Caco-2 (cell line): ENCODE measurements around the gene IQSEC2. TPM values are rescaled to one million over a fixed set of nuclear protein-coding genes. Genes with fewer than 3 reads are reported as not detected.
A peak's percentile ranks its signal among the peaks of the same experiment; 100 is the strongest.

Source experiments
- BruUV-seq: library from RNA; stranded (reverse); fragments of 400-500 nt; replicated peaks from 2 replicates; lab custom pipeline; 2021; lab: Mats Ljungman, UMichigan
- CTCF ChIA-PET: fragments of 300-600 bp; sonication (Branson Sonifier 250); formaldehyde crosslinking; loops from one replicate; lab custom pipeline; 2022; ENCODE audit warnings: antibody characterized with exemption; lab: Charles Lee
- POLR2A ChIA-PET: fragments of 300-600 bp; sonication (Branson Sonifier 250); formaldehyde crosslinking; loops from one replicate; lab custom pipeline; 2022; ENCODE audit warnings: antibody characterized with exemption; lab: Charles Lee
- DNase-seq, 2 experiments: peaks; one replicate each; pipeline versions ENCODE4 v3.0.0 to v3.0.0-alpha.2; 2020 to 2022
- H3K27me3 ChIP-seq: replicated peaks from 2 replicates; pipeline ENCODE4 v1.6.0; 2011; ENCODE audit warnings: low read length; ENCODE audit not compliant: control insufficient read depth, insufficient read depth
- H3K36me3 ChIP-seq: 2 replicates; pipeline ENCODE4 v1.5.1; 2011; ENCODE audit warnings: low read length; ENCODE audit not compliant: control insufficient read depth, insufficient read depth
- H3K4me1 ChIP-seq: fragments of 250-450 bp; sonication (Bioruptor Pico); 2 replicates; pipeline ENCODE4 v1.5.1; 2020; ENCODE audit warnings: mild to moderate bottlenecking
- H3K4me3 ChIP-seq: 2 replicates; pipeline ENCODE4 v1.5.1; 2011; ENCODE audit warnings: low read depth, mild to moderate bottlenecking, control low read depth, low read length
- H3K9me3 ChIP-seq: fragments of 250-450 bp; sonication (Bioruptor Pico); 2 replicates; pipeline ENCODE4 v1.5.1; 2020; ENCODE audit warnings: mild to moderate bottlenecking, moderate library complexity
- H3K27ac Mint-ChIP-seq: one replicate; pipeline ENCODE4 v1.8.0; 2022; ENCODE audit warnings: mixed read lengths; ENCODE audit not compliant: unreplicated experiment
- H3K27me3 Mint-ChIP-seq: one replicate; pipeline ENCODE4 v1.8.0; 2022; ENCODE audit warnings: mixed read lengths; ENCODE audit not compliant: insufficient read depth, unreplicated experiment
- H3K36me3 Mint-ChIP-seq: one replicate; pipeline ENCODE4 v1.8.0; 2022; ENCODE audit warnings: mild to moderate bottlenecking, mixed read lengths; ENCODE audit not compliant: insufficient read depth, unreplicated experiment
- H3K4me1 Mint-ChIP-seq: one replicate; pipeline ENCODE4 v1.8.0; 2022; ENCODE audit warnings: low read depth, mixed read lengths; ENCODE audit not compliant: unreplicated experiment
- H3K4me3 Mint-ChIP-seq: one replicate; pipeline ENCODE4 v1.8.0; 2022; ENCODE audit warnings: mild to moderate bottlenecking, moderate library complexity, mixed read lengths; ENCODE audit not compliant: unreplicated experiment
- H3K9me3 Mint-ChIP-seq: one replicate; pipeline ENCODE4 v1.8.0; 2022; ENCODE audit warnings: mixed read lengths; ENCODE audit not compliant: unreplicated experiment
- CTCF ChIP-seq, 2 experiments: fragments of 200-600 bp in 1 of 2; IDR thresholded peaks; 1 replicate in 1 of 2; 2 replicates in 1 of 2; pipeline versions ENCODE4 v1.5.1 to v1.8.0; 2011 to 2022; ENCODE audit warnings: antibody characterized with exemption in 1 of 2, control low read depth in 1 of 2, inconsistent platforms in 1 of 2, low read depth in 1 of 2, low read length in 1 of 2, mild to moderate bottlenecking in 1 of 2, moderate library complexity in 1 of 2; ENCODE audit not compliant: insufficient read depth in 1 of 2, severe bottlenecking in 1 of 2, unreplicated experiment in 1 of 2
- intact Hi-C: fragments of 100-400 bp; cut with micrococcal nuclease; formaldehyde crosslinking; loops from one replicate; pipeline ENCODE4 v1.10.0; 2022; ENCODE audit not compliant: unreplicated experiment
- total RNA-seq: library from RNA; stranded (reverse); gene quantifications from 2 replicates; pipeline ENCODE4 v1.2.3, GENCODE V29; 2022

Gene IQSEC2
- total RNA-seq, 1 experiment from 2014 or later: 1.8 TPM

- Mint-ChIP-seq H3K4me1 (no peaks in the 10 kb centered on the region), H3K36me3 (no peaks in the 10 kb centered on the region), H3K27ac (no peak overlapping the region), H3K9me3 (no peaks in the 10 kb centered on the region), H3K4me3 (no peak overlapping the region), H3K27me3 (no peaks in the 10 kb centered on the region)
- Histone ChIP-seq H3K4me3 (no peak overlapping the region), H3K36me3 (no peaks in the 10 kb centered on the region), H3K27me3 (no peaks in the 10 kb centered on the region), H3K9me3 (no peaks in the 10 kb centered on the region), H3K4me1 (peaks cover 7% of the 10 kb centered on the region; the same call in 1 of the 2 replicates)
- ChIA-PET POLR2A (no interaction called here), CTCF (no interaction called here)
- intact Hi-C loops: no loop called here
- no TSS peak for BruUV-seq
- TF ChIP-seq CTCF (IDR thresholded peaks at IDR 0.05; ENCODE audit: insufficient read depth in 1 of 2, low read depth in 1 of 2, low read length in 1 of 2, severe bottlenecking in 1 of 2, unreplicated experiment in 1 of 2): no peak
- DNase-seq: no peak
These were observed 4.2 kb upstream of the IQSEC2 start for GRCh38 chrX:53285591-53285990.

- Histone ChIP-seq H3K4me3 (no peak overlapping the region), H3K36me3 (no peaks in the 10 kb centered on the region), H3K9me3 (no peaks in the 10 kb centered on the region), H3K27me3 (no peaks in the 10 kb centered on the region), H3K4me1 (peaks cover 7% of the 10 kb centered on the region; the same call in 1 of the 2 replicates)
- ChIA-PET CTCF (interaction anchor here (0.6 to 1.2 kb wide), 2 partner anchors 9 to 32 kb away, joined by 3 read pairs; no protein-coding TSS in a partner anchor), POLR2A (no interaction called here)
- DNase-seq: peak; percentile 36 to 55
- no peaks in the 10 kb centered on the region for H3K9me3 Mint-ChIP-seq
- BruUV-seq: no TSS peak
- H3K27ac Mint-ChIP-seq: no peak overlapping the region
- no peaks in the 10 kb centered on the region for H3K4me1 Mint-ChIP-seq
- H3K4me3 Mint-ChIP-seq: no peak overlapping the region
- intact Hi-C loops: no loop called here
- H3K27me3 Mint-ChIP-seq: no peaks in the 10 kb centered on the region
- no peaks in the 10 kb centered on the region for H3K36me3 Mint-ChIP-seq
- TF ChIP-seq CTCF (IDR thresholded peaks at IDR 0.05; ENCODE audit: insufficient read depth in 1 of 2, low read depth in 1 of 2, low read length in 1 of 2, severe bottlenecking in 1 of 2, unreplicated experiment in 1 of 2): peak; percentile 61 to 70
These were observed 3.5 kb upstream of the IQSEC2 start for GRCh38 chrX:53284684-53285447.

GRCh38 chrX:53283567-53283966, 2.2 kb upstream of the IQSEC2 start:
- H3K4me1 ChIP-seq: peaks cover 7% of the 10 kb centered on the region; the same call in 1 of the 2 replicates
- ChIA-PET CTCF (interaction anchor here (0.7 to 1.2 kb wide), 2 partner anchors 10 to 145 kb away, joined by 3 read pairs; no protein-coding TSS in a partner anchor), POLR2A (no interaction called here)
- H3K9me3 ChIP-seq: no peaks in the 10 kb centered on the region
- intact Hi-C loops: no loop called here
- Mint-ChIP-seq H3K4me3 (no peak overlapping the region), H3K9me3 (no peaks in the 10 kb centered on the region), H3K4me1 (no peaks in the 10 kb centered on the region), H3K27ac (no peak overlapping the region), H3K27me3 (no peaks in the 10 kb centered on the region), H3K36me3 (no peaks in the 10 kb centered on the region)
- no peak overlapping the region for H3K4me3 ChIP-seq
- BruUV-seq: no TSS peak
- no peak for DNase-seq
- no peaks in the 10 kb centered on the region for H3K36me3 ChIP-seq
- no peaks in the 10 kb centered on the region for H3K27me3 ChIP-seq
- TF ChIP-seq CTCF (IDR thresholded peaks at IDR 0.05; ENCODE audit: insufficient read depth in 1 of 2, low read depth in 1 of 2, low read length in 1 of 2, severe bottlenecking in 1 of 2, unreplicated experiment in 1 of 2): no peak
